COLO668 (cell line): ENCODE measurements around the gene VASH1.
"Not testable (repeated sequence)": the region's sequence is repeated elsewhere in the genome, so short reads cannot be mapped to it uniquely, and the experiment has no call there.

Experiments
- DNase-seq: peaks from one replicate; lab custom pipeline; 2025; ENCODE audit not compliant: unreplicated experiment; lab: John Stamatoyannopoulos, UW

The VASH1 gene

DNA sequence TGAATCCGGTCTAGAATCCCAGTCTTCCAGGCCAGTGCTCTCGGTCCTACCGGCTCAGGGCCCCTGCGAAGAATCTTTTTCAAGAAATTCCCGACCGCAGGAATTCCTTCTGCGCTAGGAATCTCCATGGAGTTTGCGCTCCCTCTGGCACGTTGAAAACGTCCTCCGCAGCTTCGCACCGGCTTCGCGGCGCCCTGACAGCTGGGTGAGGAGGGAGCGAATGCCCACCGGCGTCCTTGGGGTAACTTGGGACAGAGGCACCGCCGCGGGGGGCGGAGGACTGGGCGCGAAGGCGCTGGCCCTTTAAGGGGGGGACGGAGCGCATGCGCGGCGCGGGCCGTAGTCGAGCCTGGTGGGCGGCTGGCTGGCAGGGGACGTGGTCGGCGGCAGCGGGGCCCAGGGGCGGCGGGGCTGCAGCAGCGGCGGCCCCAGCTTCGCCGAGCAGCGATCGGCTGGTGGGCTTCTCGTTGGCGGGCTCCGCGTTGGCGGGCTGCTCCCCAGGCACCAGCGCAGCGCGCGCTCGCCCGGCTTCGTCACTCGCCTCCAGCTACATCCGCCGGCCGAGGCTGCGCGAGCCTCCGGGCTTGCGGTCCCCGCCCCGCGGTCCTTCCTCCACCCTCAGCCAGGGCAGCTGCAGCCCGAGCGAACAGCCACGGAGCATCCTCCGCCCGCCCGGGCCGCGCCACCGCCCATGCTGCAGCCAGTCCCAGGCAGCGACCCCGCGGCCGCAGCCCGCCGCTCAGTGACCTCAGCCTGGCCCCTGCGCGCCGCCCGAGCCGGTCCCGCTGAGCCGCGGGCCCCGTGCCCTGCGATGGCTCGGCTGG is at the start of gene VASH1:
VASH1 (plus strand) TSS at position 333 of the 824 bp plus-strand sequence. CDS start 1,354 bp downstream, outside the sequence.
- peak; percentile 90 for DNase-seq

- DNase-seq = no peak
Observed at GRCh38 chr14:76713121-76713520, 48.1 kb upstream of the VASH1 start.

- no peak for DNase-seq
Observed at GRCh38 chr14:76714470-76714869, 46.8 kb upstream of the VASH1 start.

DNA sequence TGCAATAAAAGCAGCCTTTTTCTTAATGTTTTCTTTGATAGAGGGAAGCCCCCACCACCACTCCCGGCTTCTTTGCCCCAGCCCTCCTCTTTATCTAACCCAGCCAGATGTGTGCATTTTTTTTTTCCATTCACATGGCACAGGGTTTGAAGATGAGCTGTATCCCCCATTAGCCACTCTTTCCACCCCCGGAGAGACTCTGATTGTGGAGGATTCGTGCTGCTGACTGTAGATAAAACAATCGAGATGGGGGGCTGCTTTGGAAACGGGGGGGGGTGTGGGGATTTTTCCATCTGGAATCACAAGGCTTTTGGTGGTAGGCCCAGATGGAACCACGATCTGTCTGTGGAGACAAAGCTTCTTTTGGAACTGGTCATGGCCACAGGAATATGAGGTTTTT is 46.2 kb upstream of the VASH1 start:
- no peak for DNase-seq

GRCh38 chr14:76715511-76716081 is 45.7 kb upstream of the VASH1 start:
- DNase-seq = no peak

DNA sequence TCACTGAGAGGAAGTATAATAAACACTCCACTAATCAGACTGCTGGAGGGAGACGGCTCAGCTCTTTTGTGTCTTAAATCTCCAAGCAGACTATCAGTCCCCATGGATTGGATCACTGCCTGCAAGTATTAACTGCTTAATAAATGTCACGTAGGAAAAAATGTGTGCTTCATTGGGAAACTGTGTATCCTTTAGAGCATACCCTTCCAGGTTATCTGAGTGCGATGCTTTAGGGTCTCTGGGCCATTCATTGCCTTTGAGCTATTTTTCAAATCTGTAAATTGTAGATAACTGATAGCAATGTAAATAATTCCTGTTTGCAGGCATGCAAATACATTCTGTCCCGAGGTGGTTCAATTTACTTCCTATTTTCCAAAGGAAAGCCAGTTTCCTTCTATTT is 45.0 kb upstream of the VASH1 start:
- no peak for DNase-seq

GRCh38 chr14:76717508-76718290 is 43.6 kb upstream of the VASH1 start:
- no peak for DNase-seq

- no peak for DNase-seq
Observed at GRCh38 chr14:76718306-76719040, 42.8 kb upstream of the VASH1 start.

- DNase-seq = no peak
Observed at GRCh38 chr14:76719666-76720065, 41.6 kb upstream of the VASH1 start.

GRCh38 chr14:76720382-76720813 is 40.9 kb upstream of the VASH1 start:
- peak; percentile 75 for DNase-seq

- not testable (repeated sequence) for DNase-seq
Observed at GRCh38 chr14:76721506-76721905, 39.8 kb upstream of the VASH1 start.

- no peak for DNase-seq
Observed at GRCh38 chr14:76724651-76725550, 36.4 kb upstream of the VASH1 start.

- no peak for DNase-seq
Observed at GRCh38 chr14:76726551-76726970, 34.7 kb upstream of the VASH1 start.

DNA sequence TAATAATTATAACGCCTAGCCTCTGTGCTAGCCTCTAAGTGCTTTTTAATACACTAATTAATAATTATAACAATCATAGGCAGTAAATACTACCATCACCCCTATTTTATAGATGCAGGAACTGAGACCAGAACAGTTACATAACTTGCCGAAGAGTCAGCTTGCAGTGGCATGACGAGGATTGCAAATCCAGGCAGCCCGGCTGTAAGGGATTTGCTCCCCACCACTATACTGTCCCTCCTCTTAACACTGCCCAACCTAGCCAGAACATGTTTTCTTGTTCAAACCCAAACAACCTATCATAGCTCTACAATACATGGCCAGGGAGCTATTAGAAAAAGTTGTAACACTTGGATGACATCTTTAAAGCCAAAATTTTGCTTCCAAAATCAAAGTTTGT is 33.9 kb upstream of the VASH1 start:
- no peak for DNase-seq

DNA sequence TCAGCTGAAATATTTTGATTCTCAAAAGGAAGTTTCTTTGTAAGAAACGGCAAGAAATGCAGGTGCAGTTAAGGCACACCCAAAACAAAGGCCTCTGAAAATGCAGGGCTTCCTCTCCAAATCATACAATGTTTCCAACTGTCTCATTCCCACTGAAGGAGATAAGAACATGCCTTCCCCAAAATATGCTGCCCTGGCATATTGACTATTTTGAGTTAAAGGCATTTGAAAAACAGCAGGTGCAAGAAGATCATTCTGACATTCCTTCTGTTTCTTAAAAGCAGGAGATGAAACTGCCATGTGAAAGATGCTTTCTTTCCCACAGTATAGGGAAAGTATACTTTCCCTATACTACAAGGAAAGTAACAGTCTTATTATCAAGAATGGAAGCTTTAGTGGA is 33.4 kb upstream of the VASH1 start:
- DNase-seq = no peak

GRCh38 chr14:76729258-76729657 is 32.0 kb upstream of the VASH1 start:
- no peak for DNase-seq

GRCh38 chr14:76729953-76730505 is 31.2 kb upstream of the VASH1 start:
- DNase-seq = no peak

DNA sequence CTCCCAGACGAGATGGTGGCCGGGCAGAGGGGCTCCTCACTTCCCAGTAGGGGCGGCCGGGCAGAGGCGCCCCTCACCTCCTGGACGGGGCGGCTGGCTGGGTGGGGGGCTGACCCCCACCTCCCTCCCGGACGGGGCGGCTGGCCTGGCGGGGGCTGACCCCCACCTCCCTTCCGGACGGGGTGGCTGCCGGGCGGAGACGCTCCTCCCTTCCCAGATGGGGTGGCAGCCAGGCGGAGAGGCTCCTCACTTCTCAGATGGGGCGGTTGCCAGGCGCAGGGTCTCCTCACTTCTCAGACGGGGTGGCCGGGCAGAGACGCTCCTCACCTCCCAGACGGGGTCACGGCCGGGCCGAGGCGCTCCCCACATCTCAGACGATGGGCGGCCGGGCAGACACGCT is 26.8 kb upstream of the VASH1 start:
- not testable (repeated sequence) for DNase-seq

- DNase-seq = no peak
Observed at GRCh38 chr14:76736514-76736913, 24.8 kb upstream of the VASH1 start.

- no peak for DNase-seq
Observed at GRCh38 chr14:76741074-76741473, 20.2 kb upstream of the VASH1 start.
